ENCODE measurements around the gene KCNJ16.

Gene KCNJ16

GRCh38 chr17:70111201-70111600, 36.2 kb downstream of the KCNJ16 start:
- no peaks in the 10 kb centered on the region for H3K27me3 ChIP-seq (ENCODE audit: low read depth)
- DNase-seq (ENCODE audit: low spot score in 2 of 2), result no peak
- no peak overlapping the region for H3K4me3 ChIP-seq
- no peaks in the 10 kb centered on the region for H3K4me1 ChIP-seq
- in situ Hi-C loops (cut with MboI; ENCODE audit: low sequenced_read_pairs), result no loop called here
- H3K9me3 ChIP-seq, result no peaks in the 10 kb centered on the region
- H3K36me3 ChIP-seq (replicated peaks), result no peaks in the 10 kb centered on the region

GRCh38 chr17:70114405-70114804, 39.4 kb downstream of the KCNJ16 start:
- in situ Hi-C loops (cut with MboI; ENCODE audit: low sequenced_read_pairs), result no loop called here

GRCh38 chr17:70115126-70115525, 40.1 kb downstream of the KCNJ16 start:
- no peaks in the 10 kb centered on the region for H3K4me1 ChIP-seq
- H3K27me3 ChIP-seq (ENCODE audit: low read depth), result no peaks in the 10 kb centered on the region
- in situ Hi-C loops (cut with MboI; ENCODE audit: low sequenced_read_pairs), result no loop called here
- H3K9me3 ChIP-seq, result no peaks in the 10 kb centered on the region
- DNase-seq (ENCODE audit: low spot score in 2 of 2), result no peak
- H3K4me3 ChIP-seq, result no peak overlapping the region
- no peaks in the 10 kb centered on the region for H3K36me3 ChIP-seq (replicated peaks)

More at GRCh38 chr17:70114405-70114804, 39.4 kb downstream of the KCNJ16 start:
- H3K9me3 ChIP-seq, result no peaks in the 10 kb centered on the region
- no peaks in the 10 kb centered on the region for H3K4me1 ChIP-seq
- H3K4me3 ChIP-seq, result no peak overlapping the region
- H3K36me3 ChIP-seq (replicated peaks), result no peaks in the 10 kb centered on the region
- no peaks in the 10 kb centered on the region for H3K27me3 ChIP-seq (ENCODE audit: low read depth)
- DNase-seq (ENCODE audit: low spot score in 2 of 2), result no peak

- H3K4me1 ChIP-seq, result no peaks in the 10 kb centered on the region
- no peaks in the 10 kb centered on the region for H3K27me3 ChIP-seq (ENCODE audit: low read depth)
- no peaks in the 10 kb centered on the region for H3K36me3 ChIP-seq (replicated peaks)
- no peak overlapping the region for H3K4me3 ChIP-seq
- DNase-seq (ENCODE audit: low spot score in 2 of 2), result no peak
- in situ Hi-C loops (cut with MboI; ENCODE audit: low sequenced_read_pairs), result no loop called here
- no peaks in the 10 kb centered on the region for H3K9me3 ChIP-seq
Observed at GRCh38 chr17:70116919-70117318, 41.9 kb downstream of the KCNJ16 start.

GRCh38 chr17:70119545-70119944, 44.5 kb downstream of the KCNJ16 start:
- Histone ChIP-seq H3K4me1 (no peaks in the 10 kb centered on the region), H3K27me3 (ENCODE audit: low read depth) (no peaks in the 10 kb centered on the region), H3K9me3 (no peaks in the 10 kb centered on the region), H3K4me3 (no peak overlapping the region), H3K36me3 (replicated peaks) (no peaks in the 10 kb centered on the region)
- DNase-seq (ENCODE audit: low spot score in 2 of 2), result no peak
- in situ Hi-C loops (cut with MboI; ENCODE audit: low sequenced_read_pairs), result no loop called here

- no peaks in the 10 kb centered on the region for H3K4me1 ChIP-seq
- no peak overlapping the region for H3K4me3 ChIP-seq
- H3K36me3 ChIP-seq (replicated peaks), result no peaks in the 10 kb centered on the region
- no peaks in the 10 kb centered on the region for H3K27me3 ChIP-seq (ENCODE audit: low read depth)
- no peak for DNase-seq (ENCODE audit: low spot score in 2 of 2)
- in situ Hi-C loops (cut with MboI; ENCODE audit: low sequenced_read_pairs), result no loop called here
- H3K9me3 ChIP-seq, result no peaks in the 10 kb centered on the region
Observed at GRCh38 chr17:70119983-70120382, 45.0 kb downstream of the KCNJ16 start.

GRCh38 chr17:70120425-70120824, 45.4 kb downstream of the KCNJ16 start:
- H3K4me3 ChIP-seq, result no peak overlapping the region
- in situ Hi-C loops (cut with MboI; ENCODE audit: low sequenced_read_pairs), result no loop called here
- H3K4me1 ChIP-seq, result no peaks in the 10 kb centered on the region
- DNase-seq (ENCODE audit: low spot score in 2 of 2), result no peak
- no peaks in the 10 kb centered on the region for H3K36me3 ChIP-seq (replicated peaks)
- no peaks in the 10 kb centered on the region for H3K9me3 ChIP-seq
- no peaks in the 10 kb centered on the region for H3K27me3 ChIP-seq (ENCODE audit: low read depth)

GRCh38 chr17:70121126-70121525, 46.1 kb downstream of the KCNJ16 start:
- in situ Hi-C loops (cut with MboI; ENCODE audit: low sequenced_read_pairs), result no loop called here
- DNase-seq (ENCODE audit: low spot score in 2 of 2), result no peak
- no peaks in the 10 kb centered on the region for H3K36me3 ChIP-seq (replicated peaks)

GRCh38 chr17:70123193-70123592, 48.2 kb downstream of the KCNJ16 start:
- in situ Hi-C loops (cut with MboI; ENCODE audit: low sequenced_read_pairs), result no loop called here

More at GRCh38 chr17:70121126-70121525, 46.1 kb downstream of the KCNJ16 start:
- no peaks in the 10 kb centered on the region for H3K9me3 ChIP-seq
- no peaks in the 10 kb centered on the region for H3K27me3 ChIP-seq (ENCODE audit: low read depth)
- no peak overlapping the region for H3K4me3 ChIP-seq
- H3K4me1 ChIP-seq, result no peaks in the 10 kb centered on the region

GRCh38 chr17:70124723-70125122, 49.7 kb downstream of the KCNJ16 start:
- H3K36me3 ChIP-seq (replicated peaks), result no peaks in the 10 kb centered on the region
- no peak for DNase-seq (ENCODE audit: low spot score in 2 of 2)
- in situ Hi-C loops (cut with MboI; ENCODE audit: low sequenced_read_pairs), result no loop called here
- H3K9me3 ChIP-seq, result no peaks in the 10 kb centered on the region
- no peak overlapping the region for H3K4me3 ChIP-seq
- no peaks in the 10 kb centered on the region for H3K27me3 ChIP-seq (ENCODE audit: low read depth)
- H3K4me1 ChIP-seq, result no peaks in the 10 kb centered on the region

More at GRCh38 chr17:70123193-70123592, 48.2 kb downstream of the KCNJ16 start:
- no peaks in the 10 kb centered on the region for H3K9me3 ChIP-seq
- H3K27me3 ChIP-seq (ENCODE audit: low read depth), result no peaks in the 10 kb centered on the region
- no peaks in the 10 kb centered on the region for H3K36me3 ChIP-seq (replicated peaks)
- H3K4me3 ChIP-seq, result no peak overlapping the region
- no peaks in the 10 kb centered on the region for H3K4me1 ChIP-seq
- no peak for DNase-seq (ENCODE audit: low spot score in 2 of 2)

- Histone ChIP-seq H3K27me3 (ENCODE audit: low read depth) (no peaks in the 10 kb centered on the region), H3K9me3 (no peaks in the 10 kb centered on the region), H3K4me1 (no peaks in the 10 kb centered on the region), H3K4me3 (no peak overlapping the region), H3K36me3 (replicated peaks) (no peaks in the 10 kb centered on the region)
- DNase-seq (ENCODE audit: low spot score in 2 of 2), result no peak
- in situ Hi-C loops (cut with MboI; ENCODE audit: low sequenced_read_pairs), result no loop called here
Observed at GRCh38 chr17:70127221-70127873, 52.3 kb downstream of the KCNJ16 start.

- Histone ChIP-seq H3K36me3 (replicated peaks) (no peaks in the 10 kb centered on the region), H3K4me3 (no peak overlapping the region), H3K27me3 (ENCODE audit: low read depth) (no peaks in the 10 kb centered on the region), H3K4me1 (no peaks in the 10 kb centered on the region), H3K9me3 (no peaks in the 10 kb centered on the region)
- DNase-seq (ENCODE audit: low spot score in 2 of 2), result no peak
- in situ Hi-C loops (cut with MboI; ENCODE audit: low sequenced_read_pairs), result no loop called here
Observed at GRCh38 chr17:70128727-70129238, 53.8 kb downstream of the KCNJ16 start.

- Histone ChIP-seq H3K4me3 (no peak overlapping the region), H3K27me3 (ENCODE audit: low read depth) (no peaks in the 10 kb centered on the region), H3K9me3 (no peaks in the 10 kb centered on the region), H3K4me1 (no peaks in the 10 kb centered on the region), H3K36me3 (replicated peaks) (no peaks in the 10 kb centered on the region)
- no peak for DNase-seq (ENCODE audit: low spot score in 2 of 2)
- in situ Hi-C loops (cut with MboI; ENCODE audit: low sequenced_read_pairs), result no loop called here
Observed at GRCh38 chr17:70130289-70130688, 55.3 kb downstream of the KCNJ16 start.

- no peaks in the 10 kb centered on the region for H3K27me3 ChIP-seq (ENCODE audit: low read depth)
- H3K36me3 ChIP-seq (replicated peaks), result no peaks in the 10 kb centered on the region
- no peaks in the 10 kb centered on the region for H3K9me3 ChIP-seq
- no peak for DNase-seq (ENCODE audit: low spot score in 2 of 2)
- no peaks in the 10 kb centered on the region for H3K4me1 ChIP-seq
- H3K4me3 ChIP-seq, result no peak overlapping the region
- in situ Hi-C loops (cut with MboI; ENCODE audit: low sequenced_read_pairs), result no loop called here
Observed at GRCh38 chr17:70132505-70132904, 57.5 kb downstream of the KCNJ16 start.

GRCh38 chr17:70134042-70134441, 59.0 kb downstream of the KCNJ16 start:
- Histone ChIP-seq H3K36me3 (replicated peaks) (no peaks in the 10 kb centered on the region), H3K27me3 (ENCODE audit: low read depth) (no peaks in the 10 kb centered on the region), H3K4me1 (no peaks in the 10 kb centered on the region), H3K9me3 (no peaks in the 10 kb centered on the region), H3K4me3 (no peak overlapping the region)
- in situ Hi-C loops (cut with MboI; ENCODE audit: low sequenced_read_pairs), result no loop called here
- no peak for DNase-seq (ENCODE audit: low spot score in 2 of 2)

All from HAP-1 (cell line).